HepG2 (cell line): ENCODE results near the gene ACSS3.

Source experiments
- BHLHE40 ChIP-seq: IDR thresholded peaks from 2 replicates; pipeline ENCODE4 v1.6.1; 2011; ENCODE audit warnings: low read length, improper control_type of control experiment
- EZH2 ChIP-seq: conservative IDR thresholded peaks from 2 replicates; pipeline ENCODE4 v1.6.1; 2012; ENCODE audit warnings: mild to moderate bottlenecking, low read depth, low read length, moderate library complexity
- GZF1 ChIP-seq: sonication (generic); formaldehyde crosslinking; IDR thresholded peaks from 2 replicates; pipeline ENCODE4 v1.5.1; 2020; ENCODE audit warnings: mild to moderate bottlenecking, missing genetic modification reagents
- MAFF ChIP-seq: IDR thresholded peaks from 2 replicates; pipeline ENCODE4 v1.6.1; 2011; ENCODE audit warnings: low read depth, low read length, improper control_type of control experiment
- MED13 ChIP-seq: sonication (generic); formaldehyde crosslinking; IDR thresholded peaks from 2 replicates; pipeline ENCODE4 v1.5.0; 2020; ENCODE audit warnings: missing genetic modification reagents
- SNAPC2 ChIP-seq: sonication (generic); formaldehyde crosslinking; IDR thresholded peaks from 2 replicates; pipeline ENCODE4 v1.8.1; 2022; ENCODE audit warnings: mild to moderate bottlenecking, missing genetic modification reagents
- ZNF274 ChIP-seq: sonication (generic); formaldehyde crosslinking; IDR thresholded peaks from 2 replicates; pipeline ENCODE4 v1.5.1; 2020; ENCODE audit warnings: mild to moderate bottlenecking, missing genetic modification reagents
- ZNF558 ChIP-seq: sonication (generic); formaldehyde crosslinking; IDR thresholded peaks from 2 replicates; pipeline ENCODE4 v1.9.0; 2022; ENCODE audit warnings: mild to moderate bottlenecking, missing genetic modification reagents, borderline replicate concordance
- ZNF589 ChIP-seq: sonication (generic); formaldehyde crosslinking; conservative IDR thresholded peaks from 2 replicates; pipeline ENCODE4 v1.8.0; 2022; ENCODE audit warnings: mild to moderate bottlenecking, moderate library complexity, missing genetic modification reagents
- TF ChIP-seq, protein P1 (sequence below): sonication (generic); formaldehyde crosslinking; IDR thresholded peaks from 2 replicates; pipeline ENCODE4 v1.5.0; 2020; ENCODE audit warnings: mild to moderate bottlenecking, missing genetic modification reagents, moderate library complexity
- TF ChIP-seq, protein P2 (sequence below): sonication (generic); formaldehyde crosslinking; conservative IDR thresholded peaks from 2 replicates; pipeline ENCODE4 v1.8.1; 2023; ENCODE audit warnings: missing genetic modification reagents

DNA sequence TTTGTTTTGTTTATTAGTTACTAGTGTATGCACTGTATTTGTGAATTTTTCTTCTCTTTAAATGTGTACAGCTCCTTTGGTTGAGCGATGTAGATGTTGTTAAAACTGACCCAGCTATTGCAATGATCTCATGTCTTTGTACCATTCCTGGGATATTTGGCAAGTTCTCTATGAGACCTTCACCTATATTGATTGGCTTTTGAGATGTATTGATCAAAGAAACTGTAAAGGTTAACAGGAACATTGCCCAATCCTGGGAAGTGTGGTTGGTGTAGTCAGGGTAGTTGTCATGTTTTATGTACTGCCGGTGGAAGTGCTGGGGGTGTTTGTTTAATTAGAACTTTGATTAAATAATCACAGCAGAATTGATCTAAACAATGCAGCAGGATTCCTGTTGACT lies 43.1 kb downstream of the ACSS3 start:
- TF ChIP-seq EZH2 (no peak), ZNF274 (CRISPR knock-in tag) (no peak), ZNF558 (CRISPR knock-in tag) (no peak), SNAPC2 (CRISPR knock-in tag) (no peak), BHLHE40 (no peak), MED13 (CRISPR knock-in tag) (no peak), GZF1 (CRISPR knock-in tag) (no peak), ZNF589 (CRISPR knock-in tag) (no peak), MAFF (no peak)
- TF ChIP-seq, protein P1, sequence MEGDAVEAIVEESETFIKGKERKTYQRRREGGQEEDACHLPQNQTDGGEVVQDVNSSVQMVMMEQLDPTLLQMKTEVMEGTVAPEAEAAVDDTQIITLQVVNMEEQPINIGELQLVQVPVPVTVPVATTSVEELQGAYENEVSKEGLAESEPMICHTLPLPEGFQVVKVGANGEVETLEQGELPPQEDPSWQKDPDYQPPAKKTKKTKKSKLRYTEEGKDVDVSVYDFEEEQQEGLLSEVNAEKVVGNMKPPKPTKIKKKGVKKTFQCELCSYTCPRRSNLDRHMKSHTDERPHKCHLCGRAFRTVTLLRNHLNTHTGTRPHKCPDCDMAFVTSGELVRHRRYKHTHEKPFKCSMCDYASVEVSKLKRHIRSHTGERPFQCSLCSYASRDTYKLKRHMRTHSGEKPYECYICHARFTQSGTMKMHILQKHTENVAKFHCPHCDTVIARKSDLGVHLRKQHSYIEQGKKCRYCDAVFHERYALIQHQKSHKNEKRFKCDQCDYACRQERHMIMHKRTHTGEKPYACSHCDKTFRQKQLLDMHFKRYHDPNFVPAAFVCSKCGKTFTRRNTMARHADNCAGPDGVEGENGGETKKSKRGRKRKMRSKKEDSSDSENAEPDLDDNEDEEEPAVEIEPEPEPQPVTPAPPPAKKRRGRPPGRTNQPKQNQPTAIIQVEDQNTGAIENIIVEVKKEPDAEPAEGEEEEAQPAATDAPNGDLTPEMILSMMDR (CRISPR knock-in tag) = no peak
- TF ChIP-seq, protein P2, sequence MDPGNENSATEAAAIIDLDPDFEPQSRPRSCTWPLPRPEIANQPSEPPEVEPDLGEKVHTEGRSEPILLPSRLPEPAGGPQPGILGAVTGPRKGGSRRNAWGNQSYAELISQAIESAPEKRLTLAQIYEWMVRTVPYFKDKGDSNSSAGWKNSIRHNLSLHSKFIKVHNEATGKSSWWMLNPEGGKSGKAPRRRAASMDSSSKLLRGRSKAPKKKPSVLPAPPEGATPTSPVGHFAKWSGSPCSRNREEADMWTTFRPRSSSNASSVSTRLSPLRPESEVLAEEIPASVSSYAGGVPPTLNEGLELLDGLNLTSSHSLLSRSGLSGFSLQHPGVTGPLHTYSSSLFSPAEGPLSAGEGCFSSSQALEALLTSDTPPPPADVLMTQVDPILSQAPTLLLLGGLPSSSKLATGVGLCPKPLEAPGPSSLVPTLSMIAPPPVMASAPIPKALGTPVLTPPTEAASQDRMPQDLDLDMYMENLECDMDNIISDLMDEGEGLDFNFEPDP = no peak
